HG02943 (cell line): ENCODE results near the gene LRRC3C.

ENCODE experiments used
- ATAC-seq: cut with Tn5 transposase; IDR thresholded peaks from one replicate; pipeline ENCODE4 v1.9.1; 2021; ENCODE audit warnings: mild to moderate bottlenecking, low read depth, moderate library complexity; ENCODE audit not compliant: unreplicated experiment

The LRRC3C gene

GRCh38 chr17:39923836-39924690, 3.5 kb upstream of the LRRC3C start:
- no peak for ATAC-seq

- no peak for ATAC-seq
Observed at GRCh38 chr17:39924691-39925055, 2.9 kb upstream of the LRRC3C start.

- ATAC-seq = no peak
Observed at GRCh38 chr17:39925282-39926134, 2.0 kb upstream of the LRRC3C start.

- no peak for ATAC-seq
Observed at GRCh38 chr17:39926135-39926587, 1.4 kb upstream of the LRRC3C start.

GRCh38 chr17:39926588-39927100, 888 bp upstream of the LRRC3C start:
- ATAC-seq = peak; percentile 36

- ATAC-seq = no peak
Observed at GRCh38 chr17:39927929-39928857, 661 bp downstream of the LRRC3C start.

GRCh38 chr17:39928858-39929645, 1.5 kb downstream of the LRRC3C start:
- ATAC-seq = no peak

GRCh38 chr17:39929646-39930407, 2.3 kb downstream of the LRRC3C start:
- ATAC-seq = no peak

GRCh38 chr17:39933912-39934311, 6.4 kb downstream of the LRRC3C start:
- no peak for ATAC-seq

GRCh38 chr17:39934324-39934723, 6.8 kb downstream of the LRRC3C start:
- ATAC-seq = no peak

- ATAC-seq = no peak
Observed at GRCh38 chr17:39935909-39936308, 8.4 kb downstream of the LRRC3C start.

- no peak for ATAC-seq
Observed at GRCh38 chr17:39937447-39937846, 9.9 kb downstream of the LRRC3C start.

GRCh38 chr17:39938140-39938869, 10.8 kb downstream of the LRRC3C start:
- no peak for ATAC-seq

GRCh38 chr17:39939106-39939505, 11.6 kb downstream of the LRRC3C start:
- no peak for ATAC-seq

- ATAC-seq = no peak
Observed at GRCh38 chr17:39939588-39940419, 12.3 kb downstream of the LRRC3C start.

- no peak for ATAC-seq
Observed at GRCh38 chr17:39943702-39944392, 16.3 kb downstream of the LRRC3C start.

- no peak for ATAC-seq
Observed at GRCh38 chr17:39944393-39944711, 16.8 kb downstream of the LRRC3C start.
